ENCODE data around the gene HRNR. TPM values are rescaled to one million over a fixed set of nuclear protein-coding genes. Genes with fewer than 3 reads are reported as not detected.
"Not testable (repeated sequence)": the region's sequence is repeated elsewhere in the genome, so short reads cannot be mapped to it uniquely, and the experiment has no call there.

Gene HRNR
- total RNA-seq, 1 donor from 2014 or later, result not detected

GRCh38 chr1:152228831-152229230, 4.8 kb upstream of the HRNR start:
- TF ChIP-seq, protein P1, sequence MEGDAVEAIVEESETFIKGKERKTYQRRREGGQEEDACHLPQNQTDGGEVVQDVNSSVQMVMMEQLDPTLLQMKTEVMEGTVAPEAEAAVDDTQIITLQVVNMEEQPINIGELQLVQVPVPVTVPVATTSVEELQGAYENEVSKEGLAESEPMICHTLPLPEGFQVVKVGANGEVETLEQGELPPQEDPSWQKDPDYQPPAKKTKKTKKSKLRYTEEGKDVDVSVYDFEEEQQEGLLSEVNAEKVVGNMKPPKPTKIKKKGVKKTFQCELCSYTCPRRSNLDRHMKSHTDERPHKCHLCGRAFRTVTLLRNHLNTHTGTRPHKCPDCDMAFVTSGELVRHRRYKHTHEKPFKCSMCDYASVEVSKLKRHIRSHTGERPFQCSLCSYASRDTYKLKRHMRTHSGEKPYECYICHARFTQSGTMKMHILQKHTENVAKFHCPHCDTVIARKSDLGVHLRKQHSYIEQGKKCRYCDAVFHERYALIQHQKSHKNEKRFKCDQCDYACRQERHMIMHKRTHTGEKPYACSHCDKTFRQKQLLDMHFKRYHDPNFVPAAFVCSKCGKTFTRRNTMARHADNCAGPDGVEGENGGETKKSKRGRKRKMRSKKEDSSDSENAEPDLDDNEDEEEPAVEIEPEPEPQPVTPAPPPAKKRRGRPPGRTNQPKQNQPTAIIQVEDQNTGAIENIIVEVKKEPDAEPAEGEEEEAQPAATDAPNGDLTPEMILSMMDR (conservative IDR thresholded peaks at IDR 0.05; ENCODE audit: low read depth, low read length), result no peak
- DNase-seq (ENCODE audit: low read depth), result no peak
- no peak overlapping the region for H3K4me3 ChIP-seq (ENCODE audit: low read depth, low read length)

DNA sequence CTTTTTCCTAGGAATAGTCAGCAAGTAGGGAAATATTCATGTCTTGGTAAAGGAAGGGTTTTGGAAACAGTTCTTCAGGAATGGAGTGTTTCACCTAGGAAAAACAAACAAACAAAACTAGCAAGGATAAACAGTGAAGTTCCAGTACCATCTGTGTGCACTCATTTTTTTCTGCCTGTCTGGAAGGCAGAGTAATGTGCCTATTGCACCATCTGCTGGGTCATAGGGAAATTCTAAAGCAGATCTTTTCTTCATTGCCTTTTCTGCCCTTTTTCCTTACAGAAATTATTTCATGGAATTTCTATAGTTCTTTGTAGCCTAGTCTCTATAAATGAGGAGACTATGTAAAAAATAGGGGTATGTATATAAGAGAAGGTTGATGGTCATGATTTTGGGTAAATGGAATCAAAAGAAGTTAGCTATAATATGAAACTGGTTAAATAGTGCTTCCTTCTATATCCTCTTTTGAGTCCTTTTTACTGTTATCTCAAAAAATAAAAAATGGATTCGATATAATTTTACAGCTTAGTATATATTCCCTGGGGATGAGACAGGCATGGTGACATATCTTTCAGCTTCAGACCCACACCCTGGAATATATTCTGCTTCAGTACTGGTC, 3.4 kb upstream of the HRNR start:
- TF ChIP-seq, protein P1 (conservative IDR thresholded peaks at IDR 0.05; ENCODE audit: low read depth, low read length), result peak; percentile 54
- DNase-seq (ENCODE audit: low read depth), result no peak

DNA sequence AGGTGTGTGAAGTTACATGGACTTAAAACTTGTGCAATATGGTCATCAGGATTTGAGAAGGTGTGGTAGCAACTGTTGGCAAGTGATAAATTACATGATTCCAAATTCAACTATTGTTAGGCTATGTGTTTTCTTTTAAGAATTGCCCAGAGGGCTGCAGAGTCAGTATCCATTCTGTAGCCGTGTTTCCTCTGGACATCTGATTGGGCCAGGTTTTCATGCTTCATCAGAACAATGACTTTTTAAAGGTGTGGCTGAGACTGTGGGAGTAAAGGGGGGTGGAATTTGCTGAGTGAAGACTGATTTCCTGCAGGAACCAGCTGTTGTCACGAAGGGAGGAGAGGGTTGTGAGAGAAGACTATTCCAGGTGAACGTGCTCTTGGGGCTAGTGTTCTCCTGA, 1.7 kb upstream of the HRNR start:
- TF ChIP-seq, protein P1 (conservative IDR thresholded peaks at IDR 0.05; ENCODE audit: low read depth, low read length), result no peak
- no peak for DNase-seq (ENCODE audit: low read depth)
- H3K4me3 ChIP-seq (ENCODE audit: low read depth, low read length), result no peak overlapping the region

More for the DNA sequence above, 3.4 kb upstream of the HRNR start:
- H3K4me3 ChIP-seq (ENCODE audit: low read depth, low read length), result no peak overlapping the region

GRCh38 chr1:152220166-152221163, 3.5 kb downstream of the HRNR start:
- H3K4me3 ChIP-seq (ENCODE audit: low read depth, low read length), result no peak overlapping the region
- TF ChIP-seq, protein P1 (conservative IDR thresholded peaks at IDR 0.05; ENCODE audit: low read depth, low read length), result no peak
- no peak for DNase-seq (ENCODE audit: low read depth)

GRCh38 chr1:152219438-152219837, 4.6 kb downstream of the HRNR start:
- H3K4me3 ChIP-seq (ENCODE audit: low read depth, low read length); DNase-seq (ENCODE audit: low read depth): not testable (repeated sequence)

GRCh38 chr1:152218762-152219436, 5.1 kb downstream of the HRNR start:
- DNase-seq (ENCODE audit: low read depth), result no peak
- TF ChIP-seq, protein P1 (conservative IDR thresholded peaks at IDR 0.05; ENCODE audit: low read depth, low read length), result no peak
- H3K4me3 ChIP-seq (ENCODE audit: low read depth, low read length), result no peak overlapping the region

DNA sequence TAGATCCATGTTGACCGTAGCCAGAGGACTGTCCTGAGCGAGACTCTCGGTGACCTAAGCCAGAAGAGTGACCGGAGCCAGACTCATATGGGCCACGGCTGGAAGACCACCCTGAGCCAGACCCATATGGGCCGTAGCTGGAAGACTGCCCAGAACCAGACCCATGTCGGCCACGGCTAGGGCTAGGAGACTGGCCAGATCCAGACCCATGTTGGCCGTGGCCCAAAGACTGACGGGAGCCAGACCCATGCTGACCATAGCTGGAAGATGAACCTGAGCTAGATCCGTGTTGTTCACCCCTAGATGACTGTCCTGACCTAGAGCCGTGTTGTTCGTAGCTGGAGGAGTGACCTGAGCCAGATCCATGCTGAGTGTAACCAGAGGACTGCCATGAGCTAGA, 8.4 kb downstream of the HRNR start:
- not testable (repeated sequence) for H3K4me3 ChIP-seq (ENCODE audit: low read depth, low read length); DNase-seq (ENCODE audit: low read depth)

GRCh38 chr1:152214911-152215310, 9.1 kb downstream of the HRNR start:
- H3K4me3 ChIP-seq (ENCODE audit: low read depth, low read length); DNase-seq (ENCODE audit: low read depth): not testable (repeated sequence)
